ENCODE measurements around the gene CD8B. TPM values are rescaled to one million over a fixed set of nuclear protein-coding genes. Genes with fewer than 3 reads are reported as not detected.
"Not testable (repeated sequence)": the region's sequence is repeated elsewhere in the genome, so short reads cannot be mapped to it uniquely, and the experiment has no call there.

CD8B gene
- total RNA-seq (under 1 TPM in 5 of 6 donors, not detected in 1; 0.23 to 0.92 (median 0.67) TPM), polyA plus RNA-seq (under 1 TPM; 0.46 to 0.77 TPM)

DNA sequence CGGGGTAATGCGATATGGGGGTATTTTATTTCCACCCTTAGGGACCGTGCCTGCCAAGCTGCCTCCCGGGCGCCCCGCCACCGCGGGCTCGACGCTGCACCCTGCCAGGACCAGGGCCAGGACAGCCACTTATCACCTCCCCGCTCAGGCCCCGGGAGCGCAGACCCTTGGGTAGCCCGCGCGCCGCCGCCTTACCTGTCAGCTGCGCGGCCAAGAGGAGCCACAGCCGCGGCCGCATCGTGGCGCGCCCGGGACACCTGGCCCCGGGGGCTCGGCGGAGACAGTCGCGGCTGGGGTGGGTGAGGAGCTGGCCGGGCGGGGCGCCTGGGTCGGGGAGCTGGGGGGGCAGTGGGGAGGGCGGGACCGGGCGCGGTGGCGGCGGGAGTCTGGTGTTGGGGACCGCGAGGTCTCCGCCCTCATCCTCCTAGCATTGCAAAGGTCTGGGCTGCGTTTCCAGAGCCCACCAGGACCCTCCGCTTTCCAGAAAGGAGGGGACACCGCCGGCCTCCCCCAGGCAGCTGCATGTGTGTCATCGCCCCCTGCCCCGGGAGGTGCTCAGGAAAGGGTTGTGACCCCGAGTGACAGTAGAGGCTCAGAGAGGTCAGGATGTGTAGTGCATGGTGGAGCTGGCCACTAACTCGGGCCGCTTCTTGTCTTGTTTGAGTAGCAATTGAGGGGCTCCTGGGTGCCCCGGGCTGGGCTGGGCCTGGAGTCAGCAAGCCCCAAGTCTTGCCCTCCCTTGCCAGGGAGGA, at the start of gene CD8B:
TSS of gene CD8B (minus strand) at position 259 of the 752 bp plus-strand sequence. CDS start at position 238, 21 bp downstream.
- WGBS, 2 donors = 6 to 7% methylated on average over 45 to 49 of the region's 55 CpGs
- H3K4me3 ChIP-seq; H3K9me3 ChIP-seq; FAIRE-seq; H3K27ac ChIP-seq; H3K27me3 ChIP-seq; intact Hi-C loops (cut with DNase I); H3K36me3 ChIP-seq; H3K4me1 ChIP-seq: not testable (repeated sequence)
- ATAC-seq = peak in 1 of 4 donors; percentile 12
- DNase-seq = peak in 2 of 6 donors; percentile 51 to 60

- H3K36me3 ChIP-seq; H3K27ac ChIP-seq; ATAC-seq; H3K4me3 ChIP-seq; H3K4me1 ChIP-seq; DNase-seq; FAIRE-seq; H3K27me3 ChIP-seq; H3K9me3 ChIP-seq; intact Hi-C loops (cut with DNase I): not testable (repeated sequence)
- WGBS, 2 donors = no CpG with 5 or more reads among the region's 1 CpG
Measured at GRCh38 chr2:86905868-86906267, 44.2 kb upstream of the CD8B start.

GRCh38 chr2:86900687-86901086, 39.0 kb upstream of the CD8B start:
- WGBS, 2 donors = 39% methylated on average over 4 of the region's 4 CpGs
- FAIRE-seq (peak; percentile 43), ATAC-seq (peak in 3 of 4 donors; percentile 38 to 51 (median 45))

DNA sequence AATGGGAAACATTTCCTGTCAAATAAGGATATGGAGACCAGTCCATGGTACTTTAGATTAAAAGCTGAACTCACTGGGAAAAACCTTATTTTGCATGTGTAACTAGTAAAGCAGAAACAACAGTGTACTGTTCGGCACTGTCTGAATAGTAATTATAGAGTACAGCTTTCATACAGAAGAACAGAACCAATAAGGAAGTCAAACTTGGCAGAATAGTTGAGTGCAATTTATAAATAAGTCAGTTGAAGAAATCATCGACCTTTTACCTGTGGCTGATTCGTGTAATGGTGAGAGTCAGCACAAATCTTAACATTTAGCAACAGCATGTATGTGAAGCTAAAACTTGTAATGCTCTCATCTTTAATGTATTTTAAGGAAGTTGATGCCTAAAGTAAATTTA, 24.3 kb upstream of the CD8B start:
- intact Hi-C loops (cut with DNase I); H3K9me3 ChIP-seq; FAIRE-seq; H3K27ac ChIP-seq; H3K36me3 ChIP-seq; H3K27me3 ChIP-seq; H3K4me1 ChIP-seq; DNase-seq; H3K4me3 ChIP-seq: not testable (repeated sequence)
- peak in 3 of 4 donors; percentile 32 to 74 (median 51) for ATAC-seq
- WGBS, 2 donors = no CpG with 5 or more reads among the region's 3 CpGs

More at GRCh38 chr2:86900687-86901086, 39.0 kb upstream of the CD8B start:
- H3K36me3 ChIP-seq; DNase-seq; H3K4me3 ChIP-seq; H3K27ac ChIP-seq; intact Hi-C loops (cut with DNase I); H3K4me1 ChIP-seq; H3K27me3 ChIP-seq; H3K9me3 ChIP-seq: not testable (repeated sequence)

DNA sequence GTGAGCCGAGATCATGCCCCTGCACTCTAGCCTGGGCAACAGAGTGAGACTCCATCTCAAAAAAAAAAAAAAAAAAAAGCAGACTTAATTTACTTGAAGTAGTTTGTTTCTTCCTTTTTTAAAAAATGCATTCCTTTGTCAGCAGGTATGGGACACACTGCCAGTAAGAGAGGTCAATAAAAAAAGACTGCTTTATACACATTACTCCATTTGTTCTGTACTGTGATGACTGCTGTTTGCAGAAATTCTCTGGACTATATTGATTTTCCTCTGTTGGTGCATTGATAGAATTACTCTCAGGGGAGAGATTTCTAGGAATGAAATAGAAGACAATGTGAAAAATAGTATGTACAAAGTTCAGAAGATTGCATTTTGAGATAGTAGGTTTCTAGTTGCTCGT, 21.2 kb upstream of the CD8B start:
- H3K27ac ChIP-seq, H3K4me3 ChIP-seq: not testable (repeated sequence)

DNA sequence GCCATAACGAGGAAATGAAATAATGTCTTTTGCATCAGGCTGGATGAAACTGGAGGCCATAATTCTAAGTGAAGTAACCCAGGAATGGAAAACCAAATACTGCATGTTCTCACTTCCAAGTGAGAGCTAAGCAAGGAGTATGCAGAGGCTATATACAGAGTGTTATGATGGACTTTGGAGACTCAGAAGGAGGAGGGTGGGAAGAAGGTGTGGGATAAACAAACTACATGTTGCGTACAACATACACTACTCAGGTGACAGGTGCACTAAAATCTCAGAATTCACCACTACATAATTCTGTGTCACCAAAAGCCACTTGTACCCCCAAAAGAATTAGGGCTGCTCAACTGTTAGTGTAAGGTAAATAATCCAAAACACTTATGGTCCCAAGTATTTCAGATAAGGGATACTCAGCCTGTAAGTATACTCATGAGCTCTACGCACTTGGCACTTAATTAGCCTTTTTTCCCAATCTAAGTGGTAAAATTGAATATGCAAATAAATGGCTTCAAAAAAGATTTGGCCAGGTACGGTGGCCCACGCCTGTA, 20.5 kb upstream of the CD8B start:
- H3K27ac ChIP-seq; intact Hi-C loops (cut with DNase I); H3K27me3 ChIP-seq; H3K4me1 ChIP-seq; DNase-seq; ATAC-seq; FAIRE-seq; H3K9me3 ChIP-seq; H3K4me3 ChIP-seq; H3K36me3 ChIP-seq: not testable (repeated sequence)
- 83 to 89% methylated on average over 5 of the region's 5 CpGs for WGBS, 2 donors

More for the DNA sequence above, 21.2 kb upstream of the CD8B start:
- H3K4me1 ChIP-seq; H3K27me3 ChIP-seq; DNase-seq; ATAC-seq; H3K36me3 ChIP-seq; FAIRE-seq; H3K9me3 ChIP-seq; intact Hi-C loops (cut with DNase I): not testable (repeated sequence)
- 100% methylated on average over 1 of the region's 2 CpGs for WGBS, 2 donors

GRCh38 chr2:86878986-86879385, 17.3 kb upstream of the CD8B start:
- H3K27me3 ChIP-seq; ATAC-seq; intact Hi-C loops (cut with DNase I); H3K9me3 ChIP-seq; H3K27ac ChIP-seq; DNase-seq; H3K36me3 ChIP-seq; FAIRE-seq; H3K4me3 ChIP-seq; H3K4me1 ChIP-seq: not testable (repeated sequence)
- WGBS, 2 donors = 82 to 96% methylated on average over 1 of the region's 1 CpG

DNA sequence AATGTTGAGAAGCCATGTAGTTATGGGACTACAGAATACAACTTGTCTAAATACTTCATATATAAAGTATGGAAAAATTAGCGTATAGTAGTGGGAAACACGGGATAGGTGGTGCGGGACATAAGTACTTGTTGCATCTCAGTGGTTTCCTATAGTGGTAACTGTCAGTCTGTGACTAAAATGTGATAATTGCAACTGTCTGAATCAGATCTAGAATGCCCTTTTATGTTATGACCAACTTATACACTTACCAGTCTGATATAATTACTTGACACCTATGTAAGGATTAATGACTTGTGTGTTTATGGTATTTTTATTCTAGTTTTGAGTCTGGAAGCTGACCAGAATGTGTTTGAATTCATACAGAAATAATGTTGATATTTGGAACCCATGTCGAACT, 9.3 kb upstream of the CD8B start:
- FAIRE-seq; H3K27ac ChIP-seq; H3K4me1 ChIP-seq; H3K9me3 ChIP-seq; intact Hi-C loops (cut with DNase I); H3K4me3 ChIP-seq; DNase-seq; H3K36me3 ChIP-seq; H3K27me3 ChIP-seq; ATAC-seq: not testable (repeated sequence)
- 56 to 79% methylated on average over 1 of the region's 4 CpGs for WGBS, 2 donors

- DNase-seq; H3K27me3 ChIP-seq; FAIRE-seq; H3K4me3 ChIP-seq; H3K4me1 ChIP-seq; intact Hi-C loops (cut with DNase I); H3K27ac ChIP-seq; H3K36me3 ChIP-seq; H3K9me3 ChIP-seq: not testable (repeated sequence)
- peak in 1 of 4 donors; percentile 18 for ATAC-seq
- 29 to 37% methylated on average over 2 of the region's 2 CpGs for WGBS, 2 donors
Measured at GRCh38 chr2:86868895-86869468, 7.3 kb upstream of the CD8B start.

DNA sequence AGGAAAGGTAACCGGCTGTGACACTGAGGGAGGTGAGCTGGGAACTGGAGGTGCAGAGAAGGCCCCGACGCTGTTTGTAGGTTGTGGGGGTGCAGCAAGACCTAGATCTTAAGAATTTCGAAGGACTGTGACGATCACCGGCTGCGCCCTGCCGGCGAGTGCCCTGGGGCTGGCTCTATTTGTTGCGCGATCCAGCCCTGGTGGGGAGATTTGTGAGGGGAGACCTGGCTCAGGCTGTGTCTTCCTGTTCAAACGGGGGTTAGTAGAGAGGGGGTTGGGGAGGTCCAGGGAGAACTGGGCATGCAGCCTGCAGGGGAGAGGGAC, 656 bp upstream of the CD8B start:
- intact Hi-C loops (cut with DNase I); H3K9me3 ChIP-seq; FAIRE-seq; H3K36me3 ChIP-seq; H3K27me3 ChIP-seq; H3K4me3 ChIP-seq; ATAC-seq; DNase-seq; H3K4me1 ChIP-seq; H3K27ac ChIP-seq: not testable (repeated sequence)
- 38 to 46% methylated on average over 8 to 11 of the region's 12 CpGs for WGBS, 2 donors

GRCh38 chr2:86861175-86861574, 511 bp downstream of the CD8B start:
- ATAC-seq; H3K4me3 ChIP-seq; H3K36me3 ChIP-seq; intact Hi-C loops (cut with DNase I); H3K27me3 ChIP-seq; FAIRE-seq; H3K4me1 ChIP-seq; H3K27ac ChIP-seq; DNase-seq; H3K9me3 ChIP-seq: not testable (repeated sequence)
- WGBS, 2 donors = 51% methylated on average over 11 of the region's 11 CpGs

- ATAC-seq; H3K4me3 ChIP-seq; H3K27ac ChIP-seq; FAIRE-seq; H3K9me3 ChIP-seq; H3K36me3 ChIP-seq; intact Hi-C loops (cut with DNase I); H3K27me3 ChIP-seq; H3K4me1 ChIP-seq; DNase-seq: not testable (repeated sequence)
- WGBS, 2 donors = 73 to 77% methylated on average over 8 of the region's 8 CpGs
Measured at GRCh38 chr2:86860573-86860972, 1.1 kb downstream of the CD8B start.

All from pancreas (tissue), 10 donors.